Activated CD4-positive, CD25-positive, alpha-beta regulatory T cell (primary cell): ENCODE results near the gene BMPR1A.
A peak's percentile ranks its signal among the peaks of the same experiment; 100 is the strongest.
"Not testable (repeated sequence)": the region's sequence is repeated elsewhere in the genome, so short reads cannot be mapped to it uniquely, and the experiment has no call there.

Experiments
- DNase-seq, 4 experiments: peaks; one replicate each; lab custom pipeline; 2025; lab: John Stamatoyannopoulos, UW

The BMPR1A gene

DNA sequence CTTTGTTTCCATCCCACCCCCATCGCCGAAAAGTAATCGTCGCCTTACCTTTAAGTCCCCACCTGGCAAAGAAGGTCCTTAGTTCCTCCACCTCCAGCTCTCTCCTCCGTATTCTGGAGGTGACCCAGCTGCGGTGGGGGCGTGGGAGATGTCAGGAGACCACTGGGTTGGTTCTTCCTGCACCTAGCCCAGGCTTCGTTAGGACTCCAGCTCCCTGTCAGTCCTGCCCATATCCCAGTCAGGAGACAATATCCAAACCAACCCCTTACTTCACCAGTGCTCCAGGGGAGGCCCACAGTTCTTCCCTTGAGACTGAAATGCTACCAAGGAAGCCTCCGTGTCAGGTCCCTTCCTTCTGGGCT lies 212.6 kb downstream of the BMPR1A start:
- no peak for DNase-seq

DNA sequence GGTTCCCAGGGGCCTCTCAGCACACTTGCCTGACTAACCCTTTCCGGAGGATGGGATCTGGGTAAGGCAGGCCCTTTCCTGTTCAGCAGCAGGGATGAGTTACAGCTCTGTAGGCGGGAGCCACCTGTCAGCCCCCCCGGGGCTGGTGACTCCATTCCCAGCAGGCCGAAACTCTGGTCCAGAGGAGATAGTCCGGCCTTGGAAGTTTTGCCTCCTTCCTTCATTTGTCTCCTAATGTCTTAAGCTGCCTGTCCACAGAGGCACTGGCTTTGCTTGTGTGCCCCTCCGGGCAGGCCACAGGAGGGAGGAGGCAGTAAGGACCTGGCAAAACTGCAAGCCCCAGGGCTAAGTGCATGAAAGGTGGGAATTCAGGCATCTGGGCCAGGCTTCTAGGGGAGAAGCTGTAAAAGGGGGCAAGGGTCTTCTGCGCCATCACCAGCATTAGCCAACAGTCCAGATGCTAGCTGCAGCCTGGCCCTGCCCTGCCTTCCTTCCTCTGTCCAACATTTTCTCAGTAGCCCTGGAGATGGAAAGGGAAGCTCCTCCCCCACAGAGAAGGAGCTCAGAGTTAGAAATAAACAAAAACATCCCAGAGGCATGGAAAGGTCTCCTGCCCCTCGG lies 213.1 kb downstream of the BMPR1A start:
- no peak for DNase-seq

GRCh38 chr10:86970162-86970981 lies 214.0 kb downstream of the BMPR1A start:
- no peak for DNase-seq

DNA sequence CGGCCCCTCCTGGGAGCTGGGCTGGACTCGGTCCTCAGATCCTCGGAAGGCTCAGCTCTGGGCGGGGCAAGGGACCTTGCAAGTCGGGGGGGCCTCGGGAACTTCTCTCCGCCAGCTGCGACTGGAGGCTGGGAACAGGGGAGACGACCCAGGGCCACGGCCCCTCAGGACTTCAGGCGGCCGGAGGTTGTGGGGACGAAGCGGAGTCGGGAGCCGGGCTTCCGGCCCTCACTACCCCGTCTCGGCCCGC lies 214.5 kb downstream of the BMPR1A start:
- DNase-seq = no peak

DNA sequence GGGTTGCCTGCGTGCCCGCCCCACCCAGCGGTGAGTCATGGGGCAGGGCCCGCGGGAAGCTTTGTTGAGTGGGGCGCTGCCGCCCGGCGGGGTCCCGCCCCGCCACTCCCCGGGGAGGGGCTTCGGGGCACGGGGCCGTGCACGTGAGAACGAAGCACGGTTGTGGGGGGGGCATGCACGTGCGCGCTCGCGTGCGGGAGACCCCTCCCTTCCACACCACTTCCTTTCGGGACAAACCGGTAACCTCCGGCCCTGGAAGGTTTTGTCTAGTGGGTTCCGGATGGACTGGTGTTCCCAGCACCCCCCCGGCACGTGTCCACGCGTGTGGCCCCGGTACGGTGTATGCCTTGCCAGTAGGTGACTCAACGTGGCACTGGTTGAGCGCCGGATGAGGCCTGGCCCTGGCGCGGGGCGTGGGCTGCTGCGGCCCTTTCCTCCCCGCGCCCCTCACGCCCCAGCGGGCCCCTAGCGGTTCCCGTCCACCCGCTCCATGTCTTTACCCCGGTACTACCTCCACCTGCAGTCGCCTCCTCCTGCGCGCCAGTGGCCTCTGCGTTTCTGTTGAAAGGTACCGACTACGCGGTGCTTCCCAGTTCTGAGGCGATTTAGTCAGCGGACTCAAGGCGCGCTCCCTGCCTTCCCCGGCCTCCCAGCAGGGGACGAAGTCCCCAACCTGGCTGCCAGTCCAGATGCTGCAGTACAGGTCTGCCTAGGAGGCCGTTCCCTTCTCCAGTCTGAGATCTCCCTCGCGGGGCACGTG lies 215.0 kb downstream of the BMPR1A start:
- DNase-seq = peak; percentile 71 to 91 (median 81)

- DNase-seq = no peak
Measured at GRCh38 chr10:86972613-86973380, 216.4 kb downstream of the BMPR1A start.

DNA sequence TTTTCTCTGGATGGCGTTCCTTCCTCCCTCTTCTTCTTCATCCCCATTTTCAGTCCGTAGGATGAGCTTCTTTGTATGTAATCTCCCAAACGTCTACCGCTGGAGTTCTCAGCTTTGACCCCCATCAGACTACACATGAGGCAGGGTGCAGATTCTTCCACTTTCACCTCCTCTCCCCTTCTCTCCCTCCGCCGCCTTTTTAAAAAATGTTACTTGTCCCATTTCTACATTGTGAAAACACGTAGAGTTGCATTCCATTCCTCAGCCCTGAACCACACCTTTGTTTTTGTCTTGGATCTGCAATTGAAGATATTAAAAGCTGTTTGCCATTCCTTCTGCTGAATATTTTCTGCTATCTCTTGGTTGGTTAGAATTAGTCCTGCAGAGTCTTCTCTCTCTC lies 218.1 kb downstream of the BMPR1A start:
- no peak for DNase-seq

GRCh38 chr10:86976362-86977056 lies 220.1 kb downstream of the BMPR1A start:
- DNase-seq = no peak

DNA sequence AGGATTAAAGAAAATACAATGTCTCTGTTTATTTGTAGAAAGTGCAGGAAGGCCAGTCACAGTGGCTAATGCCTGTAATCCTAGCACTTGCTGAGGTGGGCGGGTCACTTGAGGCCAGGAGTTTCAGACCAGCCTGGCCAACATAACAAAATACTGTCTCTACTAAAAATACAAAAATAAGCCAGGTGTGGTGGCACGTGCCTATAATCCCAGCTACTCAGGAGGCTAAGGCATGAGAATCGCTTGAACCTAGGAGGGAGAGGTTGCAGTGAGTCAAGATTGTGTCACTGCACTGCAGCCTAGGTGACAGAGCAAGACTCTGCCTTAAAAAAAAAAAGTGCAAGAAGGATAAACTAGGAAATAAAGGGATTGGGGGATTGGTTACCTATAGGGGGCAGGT lies 222.0 kb downstream of the BMPR1A start:
- not testable (repeated sequence) for DNase-seq

DNA sequence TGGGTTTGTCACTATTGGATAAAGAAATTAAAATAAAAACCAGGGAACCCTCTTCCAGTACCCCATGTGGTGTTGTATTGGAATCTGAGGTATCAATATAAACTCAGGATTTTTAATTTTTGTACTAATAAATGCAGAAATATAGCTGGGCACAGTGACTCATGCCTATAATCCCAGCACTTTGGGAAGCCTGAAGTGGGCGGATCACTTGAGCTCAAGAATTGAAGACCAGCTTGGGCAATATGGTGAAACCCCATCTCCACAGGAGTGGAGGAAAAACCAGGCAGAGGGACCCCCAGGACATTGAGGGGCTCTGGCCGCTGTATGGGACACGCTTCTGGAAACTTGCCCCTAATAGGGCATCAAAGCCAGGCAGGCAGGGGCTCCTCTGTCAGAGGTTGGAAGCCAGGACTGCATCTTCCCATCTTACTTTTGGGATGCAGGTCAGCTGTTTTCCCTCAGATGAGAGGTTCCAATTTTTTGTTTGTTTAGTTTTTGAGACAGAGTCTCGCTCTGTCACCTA lies 222.9 kb downstream of the BMPR1A start:
- no peak for DNase-seq

GRCh38 chr10:86979977-86980448 lies 223.6 kb downstream of the BMPR1A start:
- DNase-seq = no peak

DNA sequence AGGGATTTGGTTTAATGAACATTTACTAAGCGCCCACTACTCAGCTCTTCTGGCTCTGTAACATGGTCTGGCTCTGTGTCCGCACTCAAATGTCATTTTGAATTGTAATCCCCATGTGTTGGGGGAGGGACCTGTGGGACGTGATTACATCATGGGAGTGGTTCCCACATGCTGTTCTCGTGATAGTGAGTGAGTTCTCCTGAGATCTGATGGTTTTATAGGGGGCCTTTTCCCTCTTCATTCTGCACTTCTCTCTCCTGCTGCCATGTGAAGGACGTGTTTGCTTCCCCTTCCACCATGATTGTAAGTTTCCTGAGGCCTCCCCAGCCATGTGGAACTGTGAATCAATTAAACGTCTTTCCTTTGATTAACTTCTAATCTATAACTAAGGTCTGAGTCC lies 224.6 kb downstream of the BMPR1A start:
- not testable (repeated sequence) for DNase-seq

DNA sequence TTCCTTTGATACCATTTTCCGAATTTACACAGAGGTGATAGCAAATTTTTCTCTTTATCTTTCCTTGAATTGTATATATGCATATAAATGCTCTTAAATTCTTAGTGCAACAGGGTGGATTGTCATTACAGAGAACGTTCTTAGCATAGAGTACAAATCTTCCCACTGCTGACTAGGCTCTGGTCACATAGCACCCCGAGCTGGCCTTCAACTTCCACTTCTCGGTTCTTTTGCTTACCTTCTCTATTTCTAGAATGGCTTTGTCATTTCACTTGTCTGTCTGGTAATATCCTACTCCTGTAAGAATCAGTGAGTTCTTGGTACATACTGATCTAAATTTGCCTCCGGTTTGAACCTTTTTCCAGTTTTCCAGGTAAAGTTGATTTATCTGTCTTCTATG lies 225.3 kb downstream of the BMPR1A start:
- DNase-seq = no peak
